GM23338 (cell line): ENCODE results near the gene SSBP2. TPM values are rescaled to one million over a fixed set of nuclear protein-coding genes. Genes with fewer than 3 reads are reported as not detected.
A peak's percentile ranks its signal among the peaks of the same experiment; 100 is the strongest.

Experiments
- ATAC-seq: fragments of 200-7000 bp; cut with Tn5 transposase; 3 replicates; pipeline ENCODE4 v1.9.1; 2020
- DNase-seq: peaks from one replicate; pipeline ENCODE4 v3.0.0-alpha.2; 2015; ENCODE audit warnings: low spot score
- H2AFZ ChIP-seq: fragments of 200-600 bp; sonication (generic); 2 replicates; pipeline ENCODE4 v1.8.0; 2016; ENCODE audit warnings: antibody characterized with exemption, mild to moderate bottlenecking, moderate library complexity
- H3F3A ChIP-seq: fragments of 200-600 bp; sonication (generic); replicated peaks from 2 replicates; pipeline ENCODE4 v1.8.0; 2017; ENCODE audit warnings: antibody characterized with exemption, mixed run types, low read depth
- H3K27ac ChIP-seq: fragments of 200-600 bp; sonication (generic); 2 replicates; pipeline ENCODE4 v1.6.1; 2016; ENCODE audit warnings: low read depth
- H3K27me3 ChIP-seq: fragments of 200-600 bp; sonication (generic); 2 replicates; pipeline ENCODE4 v1.8.0; 2016; ENCODE audit warnings: mild to moderate bottlenecking, mixed run types, moderate library complexity; ENCODE audit not compliant: insufficient read depth
- H3K36me3 ChIP-seq: fragments of 200-600 bp; sonication (generic); 2 replicates; pipeline ENCODE4 v1.8.0; 2016; ENCODE audit warnings: mild to moderate bottlenecking; ENCODE audit not compliant: insufficient read depth
- H3K4me1 ChIP-seq: fragments of 200-600 bp; sonication (generic); 2 replicates; pipeline ENCODE4 v1.8.0; 2016; ENCODE audit warnings: mild to moderate bottlenecking, moderate library complexity; ENCODE audit not compliant: insufficient read depth
- H3K4me2 ChIP-seq: fragments of 200-600 bp; sonication (generic); 2 replicates; pipeline ENCODE4 v1.7.1; 2017; ENCODE audit warnings: mixed run types
- H3K4me3 ChIP-seq: fragments of 200-600 bp; sonication (generic); 2 replicates; pipeline ENCODE4 v1.6.1; 2016; ENCODE audit warnings: mixed run types
- H3K79me2 ChIP-seq: fragments of 200-600 bp; sonication (generic); replicated peaks from 2 replicates; pipeline ENCODE4 v1.8.0; 2017; ENCODE audit warnings: mild to moderate bottlenecking; ENCODE audit not compliant: insufficient read depth
- H3K9me2 ChIP-seq: fragments of 200-600 bp; sonication (generic); 2 replicates; pipeline ENCODE4 v1.8.0; 2017; ENCODE audit not compliant: insufficient read depth
- H4K20me1 ChIP-seq: fragments of 200-600 bp; sonication (generic); replicated peaks from 2 replicates; pipeline ENCODE4 v1.8.0; 2017; ENCODE audit warnings: mild to moderate bottlenecking; ENCODE audit not compliant: insufficient read depth
- H3K27ac Mint-ChIP-seq: 2 replicates; pipeline ENCODE4 v1.8.0; 2020; ENCODE audit warnings: inconsistent platforms, mild to moderate bottlenecking, moderate library complexity, mixed read lengths
- H3K27me3 Mint-ChIP-seq: 3 replicates; pipeline ENCODE4 v1.8.0; 2022; ENCODE audit warnings: low read depth, mild to moderate bottlenecking, moderate library complexity, mixed read lengths, inconsistent platforms; ENCODE audit not compliant: insufficient read depth, poor library complexity
- H3K36me3 Mint-ChIP-seq: 3 replicates; pipeline ENCODE4 v1.8.0; 2021; ENCODE audit warnings: low read depth, mild to moderate bottlenecking, inconsistent platforms, moderate library complexity, mixed read lengths
- H3K4me1 Mint-ChIP-seq: 3 replicates; pipeline ENCODE4 v1.8.0; 2020; ENCODE audit warnings: mild to moderate bottlenecking, inconsistent platforms, mixed read lengths
- H3K4me3 Mint-ChIP-seq: 3 replicates; pipeline ENCODE4 v1.8.0; 2021; ENCODE audit warnings: moderate library complexity, mild to moderate bottlenecking, inconsistent platforms, mixed read lengths
- H3K9me3 Mint-ChIP-seq: 3 replicates; pipeline ENCODE4 v1.8.0; 2020; ENCODE audit warnings: moderate library complexity, mild to moderate bottlenecking, inconsistent platforms, mixed read lengths
- EZH2 ChIP-seq: fragments of 200-600 bp; sonication (generic); IDR thresholded peaks from one replicate; pipeline ENCODE4 v1.8.0; 2017; ENCODE audit warnings: antibody characterized with exemption, mild to moderate bottlenecking, low read depth; ENCODE audit not compliant: unreplicated experiment
- EZH2phosphoT487 ChIP-seq: fragments of 200-600 bp; sonication (generic); IDR thresholded peaks from one replicate; pipeline ENCODE4 v1.8.1; 2018; ENCODE audit warnings: antibody characterized with exemption; ENCODE audit not compliant: unreplicated experiment
- JUNB ChIP-seq: IDR thresholded peaks from one replicate; pipeline ENCODE4 v1.6.1; 2016; ENCODE audit warnings: antibody characterized with exemption; ENCODE audit not compliant: unreplicated experiment
- NANOG ChIP-seq: IDR thresholded peaks from 2 replicates; pipeline ENCODE4 v1.6.1; 2016; ENCODE audit warnings: antibody characterized with exemption, borderline replicate concordance
- STAT1 ChIP-seq: IDR thresholded peaks from one replicate; pipeline ENCODE4 v1.6.1; 2016; ENCODE audit warnings: antibody characterized with exemption; ENCODE audit not compliant: unreplicated experiment
- ZNF114 ChIP-seq: fragments of 250-450 bp; sonication (Bioruptor Pico); IDR thresholded peaks from 2 replicates; pipeline ENCODE4 v1.5.0; 2020; ENCODE audit warnings: mild to moderate bottlenecking, moderate library complexity
- ZNF331 ChIP-seq: fragments of 250-450 bp; sonication (Bioruptor Pico); IDR thresholded peaks from 2 replicates; pipeline ENCODE4 v1.5.0; 2020; ENCODE audit warnings: low read depth, mild to moderate bottlenecking, moderate library complexity
- polyA plus RNA-seq: library from polyadenylated mRNA; unstranded; fragments of >200 nt; fragmentation: Nextera tagmentation; extraction: Ambion mirVana; gene quantifications from 2 replicates; pipeline ENCODE4 v1.2.1, GENCODE V29; 2016
- total RNA-seq: library from RNA; depleted of rRNA; stranded (reverse); fragments of >200 nt; shearing (Covaris generic); gene quantifications from 2 replicates; pipeline ENCODE4 v1.2.3, GENCODE V29; 2014
- TF ChIP-seq, protein P1 (sequence below): fragments of 250-450 bp; sonication (Bioruptor Pico); IDR thresholded peaks from 2 replicates; pipeline ENCODE4 v1.5.0; 2020; ENCODE audit warnings: mild to moderate bottlenecking, moderate library complexity
- TF ChIP-seq, protein P2 (sequence below): IDR thresholded peaks from one replicate; pipeline ENCODE4 v1.6.1; 2018; ENCODE audit warnings: antibody characterized with exemption; ENCODE audit not compliant: unreplicated experiment
- TF ChIP-seq, protein P3 (sequence below), 2 experiments: fragments of 200-600 bp in 1 of 2; sonication (generic) in 1 of 2; conservative IDR thresholded peaks; 2 replicates each; pipeline versions ENCODE4 v1.5.1 to v1.6.1; 2016 to 2017; ENCODE audit warnings: antibody characterized with exemption in 2 of 2, low read depth in 2 of 2, mild to moderate bottlenecking in 2 of 2, moderate library complexity in 1 of 2

SSBP2 gene
- total and polyA plus RNA-seq, 2 experiments from 2014 or later = 21.5 to 24.7 TPM

DNA sequence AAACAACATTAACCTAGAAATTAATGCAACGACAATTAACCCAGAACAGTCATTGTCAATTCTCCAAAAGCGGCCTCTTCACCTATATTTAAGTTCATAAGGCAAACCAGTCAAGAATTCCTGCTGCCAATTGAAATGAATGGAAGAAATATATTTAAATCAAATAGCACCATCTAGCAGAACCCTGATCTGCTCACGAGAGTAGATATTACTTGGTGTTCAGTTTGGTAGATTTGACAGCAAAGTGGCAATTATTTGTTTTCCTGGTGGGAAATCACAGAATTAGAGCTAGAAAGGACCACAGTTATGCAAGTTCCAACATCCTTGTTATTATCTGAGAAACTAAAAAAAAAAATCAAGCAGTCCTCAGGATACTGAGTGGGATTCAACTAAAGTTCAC lies 2.3 kb downstream of the SSBP2 start:
- TF ChIP-seq ZNF114 (CRISPR knock-in tag) = no peak
- no peak for TF ChIP-seq NANOG
- no peak for TF ChIP-seq STAT1
- no peak for TF ChIP-seq EZH2
- no peak for TF ChIP-seq EZH2phosphoT487
- Histone ChIP-seq H2AFZ (no peak overlapping the region), H3K4me3 (no peak overlapping the region), H3K9me2 (no peaks in the 10 kb centered on the region), H3F3A (0 out of 2 replicates have a peak, but pooled peaks cover 5% of the 10 kb centered on the region), H3K36me3 (no peaks in the 10 kb centered on the region), H4K20me1 (no peaks in the 10 kb centered on the region), H3K27me3 (peaks cover 32% of the 10 kb centered on the region), H3K79me2 (peaks cover 24% of the 10 kb centered on the region), H3K27ac (no peak overlapping the region), H3K4me2 (no peak overlapping the region), H3K4me1 (peaks cover 22% of the 10 kb centered on the region)
- no peak overlapping the region for H3K27ac Mint-ChIP-seq
- no peaks in the 10 kb centered on the region for H3K36me3 Mint-ChIP-seq
- peaks cover 8% of the 10 kb centered on the region for H3K27me3 Mint-ChIP-seq
- H3K9me3 Mint-ChIP-seq = no peaks in the 10 kb centered on the region
- peak overlapping the region; percentile 88 for H3K4me3 Mint-ChIP-seq
- H3K4me1 Mint-ChIP-seq = peaks cover 43% of the 10 kb centered on the region
- ATAC-seq (no peak), DNase-seq (no peak)

DNA sequence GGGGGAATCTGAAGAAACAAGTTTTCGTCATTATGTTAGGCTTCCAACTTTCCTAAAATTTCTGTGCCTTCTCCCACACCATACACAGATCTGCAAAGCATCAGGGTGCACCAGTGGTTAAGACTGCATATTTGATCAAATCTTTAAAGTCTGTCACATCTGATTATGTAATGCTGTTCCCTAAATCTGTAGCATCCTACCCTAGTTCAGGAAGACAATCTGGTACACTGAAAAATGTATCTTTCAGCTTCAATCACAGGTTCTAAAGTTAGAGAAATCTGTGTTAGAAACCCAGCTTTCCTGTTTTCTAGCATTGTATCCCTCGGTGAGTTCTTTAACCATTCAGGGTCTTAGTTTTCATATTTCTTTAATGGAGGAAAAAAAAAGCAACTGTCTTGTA lies 3.9 kb downstream of the SSBP2 start:
- H3K79me2 ChIP-seq = peaks cover 24% of the 10 kb centered on the region
- ATAC-seq (no peak), DNase-seq (no peak)
- H3F3A ChIP-seq = 0 out of 2 replicates have a peak, but pooled peaks cover 5% of the 10 kb centered on the region
- no peak overlapping the region for H3K4me2 ChIP-seq
- Mint-ChIP-seq H3K4me1 (peaks cover 29% of the 10 kb centered on the region), H3K9me3 (no peaks in the 10 kb centered on the region), H3K4me3 (no peak overlapping the region), H3K27ac (no peak overlapping the region), H3K36me3 (no peaks in the 10 kb centered on the region), H3K27me3 (peaks cover 6% of the 10 kb centered on the region)
- peaks cover 18% of the 10 kb centered on the region for H3K27me3 ChIP-seq
- no peak overlapping the region for H3K4me3 ChIP-seq
- H3K36me3 ChIP-seq = no peaks in the 10 kb centered on the region
- H3K9me2 ChIP-seq = no peaks in the 10 kb centered on the region
- no peak overlapping the region for H3K27ac ChIP-seq
- no peak overlapping the region for H2AFZ ChIP-seq
- H3K4me1 ChIP-seq = peaks cover 7% of the 10 kb centered on the region
- H4K20me1 ChIP-seq = no peaks in the 10 kb centered on the region
- TF ChIP-seq EZH2 = no peak
- TF ChIP-seq, protein P1, sequence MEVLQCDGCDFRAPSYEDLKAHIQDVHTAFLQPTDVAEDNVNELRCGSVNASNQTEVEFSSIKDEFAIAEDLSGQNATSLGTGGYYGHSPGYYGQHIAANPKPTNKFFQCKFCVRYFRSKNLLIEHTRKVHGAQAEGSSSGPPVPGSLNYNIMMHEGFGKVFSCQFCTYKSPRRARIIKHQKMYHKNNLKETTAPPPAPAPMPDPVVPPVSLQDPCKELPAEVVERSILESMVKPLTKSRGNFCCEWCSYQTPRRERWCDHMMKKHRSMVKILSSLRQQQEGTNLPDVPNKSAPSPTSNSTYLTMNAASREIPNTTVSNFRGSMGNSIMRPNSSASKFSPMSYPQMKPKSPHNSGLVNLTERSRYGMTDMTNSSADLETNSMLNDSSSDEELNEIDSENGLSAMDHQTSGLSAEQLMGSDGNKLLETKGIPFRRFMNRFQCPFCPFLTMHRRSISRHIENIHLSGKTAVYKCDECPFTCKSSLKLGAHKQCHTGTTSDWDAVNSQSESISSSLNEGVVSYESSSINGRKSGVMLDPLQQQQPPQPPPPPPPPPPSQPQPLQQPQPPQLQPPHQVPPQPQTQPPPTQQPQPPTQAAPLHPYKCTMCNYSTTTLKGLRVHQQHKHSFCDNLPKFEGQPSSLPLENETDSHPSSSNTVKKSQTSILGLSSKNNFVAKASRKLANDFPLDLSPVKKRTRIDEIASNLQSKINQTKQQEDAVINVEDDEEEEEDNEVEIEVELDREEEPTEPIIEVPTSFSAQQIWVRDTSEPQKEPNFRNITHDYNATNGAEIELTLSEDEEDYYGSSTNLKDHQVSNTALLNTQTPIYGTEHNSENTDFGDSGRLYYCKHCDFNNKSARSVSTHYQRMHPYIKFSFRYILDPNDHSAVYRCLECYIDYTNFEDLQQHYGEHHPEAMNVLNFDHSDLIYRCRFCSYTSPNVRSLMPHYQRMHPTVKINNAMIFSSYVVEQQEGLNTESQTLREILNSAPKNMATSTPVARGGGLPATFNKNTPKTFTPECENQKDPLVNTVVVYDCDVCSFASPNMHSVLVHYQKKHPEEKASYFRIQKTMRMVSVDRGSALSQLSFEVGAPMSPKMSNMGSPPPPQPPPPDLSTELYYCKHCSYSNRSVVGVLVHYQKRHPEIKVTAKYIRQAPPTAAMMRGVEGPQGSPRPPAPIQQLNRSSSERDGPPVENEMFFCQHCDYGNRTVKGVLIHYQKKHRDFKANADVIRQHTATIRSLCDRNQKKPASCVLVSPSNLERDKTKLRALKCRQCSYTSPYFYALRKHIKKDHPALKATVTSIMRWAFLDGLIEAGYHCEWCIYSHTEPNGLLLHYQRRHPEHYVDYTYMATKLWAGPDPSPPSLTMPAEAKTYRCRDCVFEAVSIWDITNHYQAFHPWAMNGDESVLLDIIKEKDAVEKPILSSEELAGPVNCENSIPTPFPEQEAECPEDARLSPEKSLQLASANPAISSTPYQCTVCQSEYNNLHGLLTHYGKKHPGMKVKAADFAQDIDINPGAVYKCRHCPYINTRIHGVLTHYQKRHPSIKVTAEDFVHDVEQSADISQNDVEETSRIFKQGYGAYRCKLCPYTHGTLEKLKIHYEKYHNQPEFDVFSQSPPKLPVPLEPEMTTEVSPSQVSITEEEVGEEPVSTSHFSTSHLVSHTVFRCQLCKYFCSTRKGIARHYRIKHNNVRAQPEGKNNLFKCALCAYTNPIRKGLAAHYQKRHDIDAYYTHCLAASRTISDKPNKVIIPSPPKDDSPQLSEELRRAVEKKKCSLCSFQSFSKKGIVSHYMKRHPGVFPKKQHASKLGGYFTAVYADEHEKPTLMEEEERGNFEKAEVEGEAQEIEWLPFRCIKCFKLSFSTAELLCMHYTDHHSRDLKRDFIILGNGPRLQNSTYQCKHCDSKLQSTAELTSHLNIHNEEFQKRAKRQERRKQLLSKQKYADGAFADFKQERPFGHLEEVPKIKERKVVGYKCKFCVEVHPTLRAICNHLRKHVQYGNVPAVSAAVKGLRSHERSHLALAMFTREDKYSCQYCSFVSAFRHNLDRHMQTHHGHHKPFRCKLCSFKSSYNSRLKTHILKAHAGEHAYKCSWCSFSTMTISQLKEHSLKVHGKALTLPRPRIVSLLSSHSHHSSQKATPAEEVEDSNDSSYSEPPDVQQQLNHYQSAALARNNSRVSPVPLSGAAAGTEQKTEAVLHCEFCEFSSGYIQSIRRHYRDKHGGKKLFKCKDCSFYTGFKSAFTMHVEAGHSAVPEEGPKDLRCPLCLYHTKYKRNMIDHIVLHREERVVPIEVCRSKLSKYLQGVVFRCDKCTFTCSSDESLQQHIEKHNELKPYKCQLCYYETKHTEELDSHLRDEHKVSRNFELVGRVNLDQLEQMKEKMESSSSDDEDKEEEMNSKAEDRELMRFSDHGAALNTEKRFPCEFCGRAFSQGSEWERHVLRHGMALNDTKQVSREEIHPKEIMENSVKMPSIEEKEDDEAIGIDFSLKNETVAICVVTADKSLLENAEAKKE (CRISPR knock-in tag) = no peak
- no peak for TF ChIP-seq JUNB
- no peak for TF ChIP-seq STAT1
- no peak for TF ChIP-seq ZNF114 (CRISPR knock-in tag)
- no peak for TF ChIP-seq EZH2phosphoT487
- no peak for TF ChIP-seq NANOG
- TF ChIP-seq, protein P2, sequence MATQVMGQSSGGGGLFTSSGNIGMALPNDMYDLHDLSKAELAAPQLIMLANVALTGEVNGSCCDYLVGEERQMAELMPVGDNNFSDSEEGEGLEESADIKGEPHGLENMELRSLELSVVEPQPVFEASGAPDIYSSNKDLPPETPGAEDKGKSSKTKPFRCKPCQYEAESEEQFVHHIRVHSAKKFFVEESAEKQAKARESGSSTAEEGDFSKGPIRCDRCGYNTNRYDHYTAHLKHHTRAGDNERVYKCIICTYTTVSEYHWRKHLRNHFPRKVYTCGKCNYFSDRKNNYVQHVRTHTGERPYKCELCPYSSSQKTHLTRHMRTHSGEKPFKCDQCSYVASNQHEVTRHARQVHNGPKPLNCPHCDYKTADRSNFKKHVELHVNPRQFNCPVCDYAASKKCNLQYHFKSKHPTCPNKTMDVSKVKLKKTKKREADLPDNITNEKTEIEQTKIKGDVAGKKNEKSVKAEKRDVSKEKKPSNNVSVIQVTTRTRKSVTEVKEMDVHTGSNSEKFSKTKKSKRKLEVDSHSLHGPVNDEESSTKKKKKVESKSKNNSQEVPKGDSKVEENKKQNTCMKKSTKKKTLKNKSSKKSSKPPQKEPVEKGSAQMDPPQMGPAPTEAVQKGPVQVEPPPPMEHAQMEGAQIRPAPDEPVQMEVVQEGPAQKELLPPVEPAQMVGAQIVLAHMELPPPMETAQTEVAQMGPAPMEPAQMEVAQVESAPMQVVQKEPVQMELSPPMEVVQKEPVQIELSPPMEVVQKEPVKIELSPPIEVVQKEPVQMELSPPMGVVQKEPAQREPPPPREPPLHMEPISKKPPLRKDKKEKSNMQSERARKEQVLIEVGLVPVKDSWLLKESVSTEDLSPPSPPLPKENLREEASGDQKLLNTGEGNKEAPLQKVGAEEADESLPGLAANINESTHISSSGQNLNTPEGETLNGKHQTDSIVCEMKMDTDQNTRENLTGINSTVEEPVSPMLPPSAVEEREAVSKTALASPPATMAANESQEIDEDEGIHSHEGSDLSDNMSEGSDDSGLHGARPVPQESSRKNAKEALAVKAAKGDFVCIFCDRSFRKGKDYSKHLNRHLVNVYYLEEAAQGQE = no peak
- TF ChIP-seq ZNF331 (CRISPR knock-in tag) = no peak
- TF ChIP-seq, protein P3, sequence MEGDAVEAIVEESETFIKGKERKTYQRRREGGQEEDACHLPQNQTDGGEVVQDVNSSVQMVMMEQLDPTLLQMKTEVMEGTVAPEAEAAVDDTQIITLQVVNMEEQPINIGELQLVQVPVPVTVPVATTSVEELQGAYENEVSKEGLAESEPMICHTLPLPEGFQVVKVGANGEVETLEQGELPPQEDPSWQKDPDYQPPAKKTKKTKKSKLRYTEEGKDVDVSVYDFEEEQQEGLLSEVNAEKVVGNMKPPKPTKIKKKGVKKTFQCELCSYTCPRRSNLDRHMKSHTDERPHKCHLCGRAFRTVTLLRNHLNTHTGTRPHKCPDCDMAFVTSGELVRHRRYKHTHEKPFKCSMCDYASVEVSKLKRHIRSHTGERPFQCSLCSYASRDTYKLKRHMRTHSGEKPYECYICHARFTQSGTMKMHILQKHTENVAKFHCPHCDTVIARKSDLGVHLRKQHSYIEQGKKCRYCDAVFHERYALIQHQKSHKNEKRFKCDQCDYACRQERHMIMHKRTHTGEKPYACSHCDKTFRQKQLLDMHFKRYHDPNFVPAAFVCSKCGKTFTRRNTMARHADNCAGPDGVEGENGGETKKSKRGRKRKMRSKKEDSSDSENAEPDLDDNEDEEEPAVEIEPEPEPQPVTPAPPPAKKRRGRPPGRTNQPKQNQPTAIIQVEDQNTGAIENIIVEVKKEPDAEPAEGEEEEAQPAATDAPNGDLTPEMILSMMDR (conservative IDR thresholded peaks at IDR 0.05; ENCODE audit: low read depth in 2 of 2) = no peak
